NCI-H1417 treated with DMSO at 0.1 percent for 48 hours (cell line): Measurements from ENCODE around the gene SMIM24.
A peak's percentile ranks its signal among the peaks of the same experiment; 100 is the strongest.
"Not testable (repeated sequence)": the region's sequence is repeated elsewhere in the genome, so short reads cannot be mapped to it uniquely, and the experiment has no call there.

Experiments
- DNase-seq: peaks from one replicate; lab custom pipeline; 2025; lab: John Stamatoyannopoulos, UW

Gene SMIM24

DNA sequence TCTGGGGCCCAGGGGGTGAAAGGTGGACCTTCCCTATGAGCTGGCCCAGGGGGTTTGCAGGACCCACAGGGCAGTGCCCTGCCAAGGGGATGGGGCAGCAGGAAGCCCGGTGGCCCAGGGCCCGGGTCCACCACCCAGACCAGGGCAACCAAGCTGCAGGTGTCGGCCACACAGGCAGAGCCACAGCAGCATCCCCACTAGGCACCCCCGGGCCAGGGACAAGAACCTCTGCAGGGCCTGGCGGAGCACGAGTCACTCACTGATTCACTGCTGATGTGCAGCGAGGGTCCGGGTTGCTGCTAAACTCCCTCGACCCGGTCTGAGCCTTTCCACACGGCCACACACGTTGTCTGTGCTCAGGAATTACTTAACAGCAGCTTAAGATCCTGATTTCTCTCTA, 34.6 kb upstream of the SMIM24 start:
- no peak for DNase-seq

DNA sequence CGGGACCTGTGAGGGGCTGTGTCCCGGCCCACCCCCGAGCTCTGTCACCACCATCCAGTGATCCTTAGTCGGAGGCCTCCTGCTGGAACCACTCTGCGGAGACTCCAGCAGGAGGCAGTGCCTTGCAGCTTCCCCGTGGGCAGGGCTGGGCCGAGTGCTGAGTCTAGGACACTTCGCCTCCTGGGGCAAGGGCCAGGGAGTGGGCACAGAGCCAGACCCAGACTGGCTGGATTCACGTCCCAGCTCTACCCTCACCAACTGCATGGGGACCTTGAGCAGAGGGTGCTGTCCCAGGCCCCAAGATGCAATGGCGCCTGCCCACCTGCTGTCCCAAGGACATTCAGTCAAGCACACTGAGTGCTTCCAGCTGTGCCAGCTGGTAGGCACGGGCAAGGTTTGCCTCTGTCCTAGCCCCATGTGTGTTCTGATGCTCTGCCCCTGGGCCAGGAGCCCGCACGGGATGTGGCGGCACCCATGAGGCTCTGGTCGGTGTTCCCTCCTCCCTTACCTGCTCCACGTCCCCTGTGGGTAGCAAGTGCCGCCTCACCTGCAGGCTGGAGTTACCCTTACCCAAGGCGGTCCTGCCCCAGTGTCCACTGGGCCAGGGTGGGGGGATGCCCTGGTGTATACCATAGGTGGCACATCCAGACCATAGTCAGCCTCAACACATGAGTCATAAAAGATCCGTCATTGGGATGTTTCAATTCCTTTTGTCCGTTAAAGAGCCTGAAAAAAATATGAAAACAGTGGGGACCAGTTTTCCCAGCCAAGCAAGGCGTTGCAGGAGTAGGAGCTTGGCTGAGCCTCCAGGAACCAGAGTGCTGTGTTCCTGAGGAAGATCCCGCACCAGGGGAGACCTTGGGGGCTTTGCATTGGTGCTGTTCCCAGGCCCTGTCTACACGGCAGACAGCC, 33.2 kb upstream of the SMIM24 start:
- no peak for DNase-seq

DNA sequence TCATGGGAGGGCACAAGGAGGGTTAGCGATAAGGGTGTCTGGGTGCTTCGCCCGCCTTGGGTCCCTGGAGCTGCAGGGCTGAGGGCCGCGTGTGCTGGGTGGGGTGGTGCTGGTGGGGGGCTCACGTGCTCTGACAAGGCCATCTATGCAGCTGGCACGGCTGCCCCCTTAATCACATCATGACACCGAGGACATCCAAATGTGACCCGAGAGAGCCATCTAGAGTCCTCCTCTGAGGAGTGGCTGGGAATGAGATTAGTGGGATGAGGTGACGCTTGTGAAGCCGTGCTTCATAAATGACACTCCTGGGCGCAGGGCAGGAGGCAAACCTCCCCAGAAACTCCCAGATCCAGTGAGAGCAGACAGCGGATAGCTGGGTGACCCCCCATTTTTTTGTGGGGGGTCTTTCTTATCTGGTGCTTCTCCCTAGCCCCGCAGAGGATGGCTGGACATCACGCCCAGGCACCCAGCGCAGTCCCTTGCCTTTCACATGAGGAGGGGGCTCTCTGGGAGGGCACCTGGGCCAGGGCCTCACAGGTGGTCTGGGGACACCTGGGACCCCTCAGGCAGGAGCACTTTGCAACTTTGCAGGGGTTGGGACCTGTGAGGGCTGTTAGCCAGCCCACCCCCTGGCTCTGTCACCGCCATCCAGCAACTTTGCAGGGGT, 32.4 kb upstream of the SMIM24 start:
- DNase-seq = no peak

- no peak for DNase-seq
Measured at GRCh38 chr19:3511506-3512251, 31.4 kb upstream of the SMIM24 start.

GRCh38 chr19:3510727-3511126, 30.4 kb upstream of the SMIM24 start:
- no peak for DNase-seq

GRCh38 chr19:3509566-3509989, 29.3 kb upstream of the SMIM24 start:
- no peak for DNase-seq

GRCh38 chr19:3508771-3509535, 28.6 kb upstream of the SMIM24 start:
- DNase-seq = no peak

DNA sequence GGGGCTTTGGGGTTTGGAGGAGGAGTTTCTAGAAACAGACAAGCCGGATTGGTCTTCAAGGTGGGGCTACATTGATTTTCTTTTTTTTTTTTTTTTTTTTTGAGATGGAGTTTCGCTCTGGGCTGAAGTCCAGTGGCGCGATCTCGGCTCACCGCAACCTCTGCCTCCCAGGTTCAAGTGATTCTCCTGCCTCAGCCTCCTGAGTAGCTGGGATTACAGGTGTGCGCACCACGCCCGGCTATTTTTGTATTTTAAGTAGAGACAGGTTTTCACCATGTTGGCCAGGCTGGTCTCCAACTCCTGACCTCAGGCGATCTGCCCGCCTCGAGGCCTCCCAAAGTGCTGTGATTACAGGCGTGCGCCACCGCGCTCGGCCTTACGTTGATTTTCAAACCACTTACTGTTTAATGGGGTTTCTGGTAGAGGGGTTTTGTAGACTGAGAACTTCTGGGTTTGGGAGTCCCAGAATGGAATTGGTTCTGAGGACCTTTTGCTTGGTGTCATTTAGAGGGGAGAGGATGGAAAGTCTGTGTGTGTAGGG, 27.9 kb upstream of the SMIM24 start:
- DNase-seq = not testable (repeated sequence)

- DNase-seq = no peak
Measured at GRCh38 chr19:3507371-3508120, 27.2 kb upstream of the SMIM24 start.

- no peak for DNase-seq
Measured at GRCh38 chr19:3506384-3507340, 26.3 kb upstream of the SMIM24 start.

GRCh38 chr19:3505598-3506383, 25.5 kb upstream of the SMIM24 start, which contains the start of gene FZR1:
FZR1 (plus strand) TSS chr19:3506311; CDS start chr19:3522990, 16,679 bp downstream.
- peak; percentile 99 for DNase-seq

DNA sequence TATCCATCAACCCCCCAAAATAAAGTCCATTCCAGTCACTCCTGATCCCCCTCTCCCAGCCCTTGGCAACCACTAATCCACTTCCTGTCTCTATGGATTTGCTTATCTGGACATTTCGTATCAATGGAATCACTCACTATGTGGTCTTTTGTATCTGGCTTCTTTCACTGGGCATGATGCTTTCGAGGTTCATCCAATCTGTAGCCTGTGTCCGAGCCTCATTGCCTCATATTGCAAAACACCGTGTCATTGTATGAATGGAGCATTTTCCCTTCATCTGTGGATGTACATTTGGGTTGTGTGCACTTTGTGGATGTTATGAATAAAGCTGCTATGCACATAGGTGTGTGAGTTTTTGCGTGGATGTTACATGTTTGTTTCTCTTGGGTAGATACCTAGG, 24.4 kb upstream of the SMIM24 start:
- DNase-seq = no peak

- no peak for DNase-seq
Measured at GRCh38 chr19:3503036-3503572, 22.8 kb upstream of the SMIM24 start.

DNA sequence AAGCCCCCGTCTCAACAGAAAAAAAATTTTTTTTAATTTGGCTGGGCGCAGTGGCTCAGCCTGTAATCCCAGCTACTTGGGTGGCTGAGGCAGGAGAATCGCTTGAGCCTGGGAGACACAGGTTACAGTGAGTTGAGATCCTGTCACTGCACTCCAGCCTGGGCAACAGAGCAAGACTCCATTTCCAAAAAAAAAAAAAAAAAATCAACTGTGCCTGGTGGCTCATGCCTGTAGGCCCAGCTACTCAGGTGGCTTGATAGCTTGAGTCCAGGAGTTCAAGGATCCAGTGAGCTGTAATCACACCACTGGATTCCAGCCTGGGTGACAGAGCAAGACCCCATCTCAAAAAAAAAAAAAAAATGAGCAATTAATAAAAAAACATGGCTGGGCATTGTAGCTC, 21.5 kb upstream of the SMIM24 start:
- DNase-seq = no peak

GRCh38 chr19:3500429-3501101, 20.2 kb upstream of the SMIM24 start, which contains the start of gene DOHH:
DOHH (minus strand) TSS chr19:3500674; CDS start chr19:3496814, 3,860 bp downstream.
- DNase-seq = peak; percentile 96

DNA sequence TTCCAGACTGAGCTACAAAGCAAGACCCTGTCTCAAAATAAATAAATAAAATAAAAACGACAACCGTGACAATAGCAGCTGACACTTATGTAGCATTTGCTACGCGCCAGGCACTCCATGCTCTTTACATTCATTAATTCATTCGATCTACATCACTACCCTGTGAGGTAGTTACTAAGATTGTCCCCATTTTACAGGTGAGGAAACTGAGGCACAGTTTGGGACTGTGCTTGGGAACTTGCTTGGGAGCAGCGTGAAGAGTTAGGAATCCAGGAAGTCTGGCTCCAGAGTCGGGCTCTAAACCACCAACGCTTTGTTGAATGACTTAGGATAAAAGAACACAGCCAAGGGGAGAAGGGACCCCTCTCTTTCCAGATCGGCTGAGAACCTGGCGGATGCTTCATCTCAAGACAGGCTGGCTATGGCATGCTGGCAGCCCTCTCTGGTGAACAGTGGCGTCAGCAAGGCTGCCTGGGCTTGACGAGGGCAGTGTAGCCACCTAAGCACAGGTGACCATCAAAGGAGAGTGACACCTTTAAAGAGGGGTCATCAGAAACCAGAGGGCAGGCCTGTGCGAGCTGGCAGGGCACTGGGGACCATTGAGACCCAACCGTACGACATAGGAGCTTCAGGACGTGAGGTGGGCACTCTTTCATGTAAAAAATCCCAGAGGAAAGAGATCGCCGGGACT, 19.6 kb upstream of the SMIM24 start:
- DNase-seq = no peak
